ENCODE data around the gene OR51G2.
"Not testable (repeated sequence)": the region's sequence is repeated elsewhere in the genome, so short reads cannot be mapped to it uniquely, and the experiment has no call there.

OR51G2 gene

GRCh38 chr11:4919250-4919649 is at the start of gene OR51G2:
OR51G2 (minus strand) TSS chr11:4919350; CDS start chr11:4915663, 3,687 bp downstream.
- no peak for DNase-seq

- DNase-seq: no peak
These were observed 43.7 kb upstream of the OR51G2 start for GRCh38 chr11:4962816-4963215.

GRCh38 chr11:4960877-4961276 is 41.7 kb upstream of the OR51G2 start:
- no peak for DNase-seq

GRCh38 chr11:4957396-4957795 is 38.2 kb upstream of the OR51G2 start:
- DNase-seq: no peak

- not testable (repeated sequence) for DNase-seq
These were observed 36.5 kb upstream of the OR51G2 start, which contains the start of gene OR51A2 for GRCh38 chr11:4955613-4956012. OR51A2 (minus strand) TSS chr11:4955713; CDS start chr11:4955713, 0 bp downstream.

GRCh38 chr11:4947505-4947904 is 28.4 kb upstream of the OR51G2 start, which contains the start of gene OR51A4:
OR51A4 (minus strand) TSS chr11:4947605; CDS start chr11:4947100, 505 bp downstream.
- no peak for DNase-seq

GRCh38 chr11:4936745-4937144 is 17.6 kb upstream of the OR51G2 start:
- no peak for DNase-seq

GRCh38 chr11:4932751-4933150 is 13.6 kb upstream of the OR51G2 start:
- DNase-seq: no peak

GRCh38 chr11:4926608-4927007 is 7.5 kb upstream of the OR51G2 start:
- no peak for DNase-seq

GRCh38 chr11:4924239-4924638 is 5.1 kb upstream of the OR51G2 start, which contains the start of gene OR51G1:
OR51G1 (minus strand) TSS chr11:4924339; CDS start chr11:4924339, 0 bp downstream.
- DNase-seq: no peak

- DNase-seq: no peak
These were observed 3.2 kb upstream of the OR51G2 start for GRCh38 chr11:4922304-4922703.

GRCh38 chr11:4921796-4922195 is 2.6 kb upstream of the OR51G2 start:
- DNase-seq: no peak

GRCh38 chr11:4916581-4916980 is 2.6 kb downstream of the OR51G2 start:
- no peak for DNase-seq

- DNase-seq: no peak
These were observed 15.7 kb downstream of the OR51G2 start, which contains the start of gene OR51A7 for GRCh38 chr11:4903484-4903883. OR51A7 (plus strand) TSS chr11:4903783; CDS start chr11:4907370, 3,587 bp downstream.

GRCh38 chr11:4891996-4892640 is 27.0 kb downstream of the OR51G2 start:
- no peak for DNase-seq

- DNase-seq: no peak
These were observed 28.9 kb downstream of the OR51G2 start for GRCh38 chr11:4890279-4890678.

GRCh38 chr11:4887591-4887990 is 31.6 kb downstream of the OR51G2 start:
- DNase-seq: no peak

- no peak for DNase-seq
These were observed 33.0 kb downstream of the OR51G2 start for GRCh38 chr11:4886186-4886585.

GRCh38 chr11:4884361-4884760 is 34.8 kb downstream of the OR51G2 start:
- no peak for DNase-seq

- no peak for DNase-seq
These were observed 36.6 kb downstream of the OR51G2 start for GRCh38 chr11:4882543-4882942.

- DNase-seq: no peak
These were observed 37.2 kb downstream of the OR51G2 start, which contains the start of gene OR51T1 for GRCh38 chr11:4881860-4882500. OR51T1 (plus strand) TSS chr11:4881900; CDS start chr11:4881900, 0 bp downstream.

- no peak for DNase-seq
These were observed 38.0 kb downstream of the OR51G2 start for GRCh38 chr11:4881188-4881587.

- DNase-seq: no peak
These were observed 53.3 kb downstream of the OR51G2 start for GRCh38 chr11:4865855-4866254.

GRCh38 chr11:4863876-4864275 is 55.3 kb downstream of the OR51G2 start:
- no peak for DNase-seq

All from activated CD4-positive, alpha-beta T cell treated with anti-CD3 and anti-CD28 coated beads for 1 hour (primary cell).